Mucosa of rectum (tissue), 2 donors: ENCODE measurements around the gene PATJ.

ENCODE experiments used
- H3K27ac ChIP-seq, 2 donors: one replicate each; pipeline ENCODE4 v1.7.0; 2013; ENCODE audit warnings: inconsistent platforms in 2 of 2, low read depth in 2 of 2, low read length in 2 of 2
- H3K27me3 ChIP-seq, 2 donors: one replicate each; pipeline ENCODE4 v1.7.0; 2013; ENCODE audit warnings: low read length in 2 of 2; ENCODE audit not compliant: control insufficient read depth in 2 of 2, insufficient read depth in 2 of 2
- H3K36me3 ChIP-seq, 2 donors: one replicate each; pipeline ENCODE4 v1.7.0; 2013; ENCODE audit warnings: low read length in 2 of 2; ENCODE audit not compliant: control insufficient read depth in 2 of 2, insufficient read depth in 2 of 2
- H3K4me1 ChIP-seq, 2 donors: one replicate each; pipeline ENCODE4 v1.7.0; 2013; ENCODE audit warnings: low read length in 2 of 2, mild to moderate bottlenecking in 1 of 2; ENCODE audit not compliant: control insufficient read depth in 2 of 2, insufficient read depth in 2 of 2
- H3K4me3 ChIP-seq, 2 donors: one replicate each; pipeline ENCODE4 v1.7.0; 2013; ENCODE audit warnings: low read length in 2 of 2
- H3K9ac ChIP-seq, 2 donors: one replicate each; pipeline ENCODE4 v1.7.0; 2013; ENCODE audit warnings: low read length in 2 of 2, low read depth in 1 of 2, mild to moderate bottlenecking in 1 of 2
- H3K9me3 ChIP-seq, 2 donors: one replicate each; pipeline ENCODE4 v1.7.0; 2013; ENCODE audit warnings: low read length in 2 of 2; ENCODE audit not compliant: control insufficient read depth in 2 of 2
- donor health status: healthy.
- donor health status: Normal muscosa, but diverticular disease.

PATJ gene

DNA sequence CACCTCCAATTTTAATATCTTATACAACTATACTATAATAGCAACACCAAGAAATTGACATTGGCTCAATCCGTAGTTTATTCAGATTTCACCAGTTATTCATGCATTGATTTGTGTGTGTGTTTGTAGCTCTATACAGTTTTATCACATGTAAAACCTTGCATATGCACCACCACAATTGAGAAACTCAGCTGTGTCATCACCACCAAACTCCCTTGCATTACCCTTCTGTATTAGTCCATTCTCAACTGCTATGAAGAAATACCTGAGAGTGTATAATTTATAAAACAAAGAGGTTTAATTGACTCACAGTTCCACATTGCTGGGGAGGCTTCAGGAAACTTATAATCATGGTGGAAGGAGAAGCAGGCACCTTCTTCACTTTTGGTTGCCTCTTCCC lies 162.1 kb downstream of the PATJ start:
- no peaks in the 10 kb centered on the region for H3K9me3 ChIP-seq
- no peak overlapping the region for H3K9ac ChIP-seq
- peaks cover 13 to 25% of the 10 kb centered on the region in 2 donors for H3K36me3 ChIP-seq
- H3K4me3 ChIP-seq = no peak overlapping the region
- H3K27ac ChIP-seq = no peak overlapping the region
- H3K4me1 ChIP-seq = no peaks in the 10 kb centered on the region
- H3K27me3 ChIP-seq = no peaks in the 10 kb centered on the region

DNA sequence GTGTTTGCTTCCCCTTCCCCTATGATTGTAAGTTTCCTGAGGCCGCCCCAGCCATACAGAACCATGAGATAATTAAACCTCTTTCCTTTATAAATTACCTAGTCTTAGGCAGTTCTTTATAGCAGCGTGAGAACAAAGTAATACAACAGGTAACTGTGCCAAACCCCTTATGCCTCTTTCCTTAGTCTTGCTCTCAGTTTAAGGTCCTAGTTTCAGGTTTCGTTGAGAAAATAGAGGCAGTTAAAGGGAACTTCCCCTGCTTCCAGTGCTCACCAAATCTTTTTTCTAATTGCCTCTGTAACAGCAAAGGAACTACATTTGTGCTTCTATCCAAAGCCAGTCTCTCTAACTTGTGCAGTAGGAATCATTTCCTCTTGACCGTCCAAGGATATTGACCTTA lies 164.8 kb downstream of the PATJ start:
- Histone ChIP-seq H3K27me3 (no peaks in the 10 kb centered on the region), H3K36me3 (peaks cover 4 to 14% of the 10 kb centered on the region in 2 donors), H3K4me3 (no peak overlapping the region), H3K27ac (no peak overlapping the region), H3K9ac (no peak overlapping the region), H3K4me1 (no peaks in the 10 kb centered on the region), H3K9me3 (no peaks in the 10 kb centered on the region)

DNA sequence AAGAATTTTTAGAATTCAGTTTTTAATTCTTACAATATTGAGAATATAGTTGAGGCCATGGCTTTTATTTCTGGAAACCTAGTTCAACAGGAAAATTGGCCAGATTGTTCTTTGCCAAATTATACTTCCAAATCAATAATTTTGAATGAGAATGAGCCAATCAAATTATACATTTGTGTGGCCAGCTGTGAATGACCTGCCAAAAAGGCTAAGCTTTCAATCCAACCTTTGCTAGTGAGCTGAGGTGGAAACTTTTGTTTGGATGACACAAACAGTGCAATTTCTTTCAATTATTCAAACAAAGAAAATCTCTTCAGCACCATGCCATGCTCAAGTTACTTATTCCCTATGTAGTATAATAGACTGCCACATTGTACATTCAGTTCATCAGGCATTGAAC lies 167.8 kb downstream of the PATJ start:
- no peak overlapping the region for H3K9ac ChIP-seq
- no peaks in the 10 kb centered on the region for H3K27me3 ChIP-seq
- H3K9me3 ChIP-seq = no peaks in the 10 kb centered on the region
- no peak overlapping the region for H3K27ac ChIP-seq
- no peaks in the 10 kb centered on the region for H3K4me1 ChIP-seq
- H3K4me3 ChIP-seq = no peak overlapping the region
- peaks cover 6 to 11% of the 10 kb centered on the region in 2 donors for H3K36me3 ChIP-seq

DNA sequence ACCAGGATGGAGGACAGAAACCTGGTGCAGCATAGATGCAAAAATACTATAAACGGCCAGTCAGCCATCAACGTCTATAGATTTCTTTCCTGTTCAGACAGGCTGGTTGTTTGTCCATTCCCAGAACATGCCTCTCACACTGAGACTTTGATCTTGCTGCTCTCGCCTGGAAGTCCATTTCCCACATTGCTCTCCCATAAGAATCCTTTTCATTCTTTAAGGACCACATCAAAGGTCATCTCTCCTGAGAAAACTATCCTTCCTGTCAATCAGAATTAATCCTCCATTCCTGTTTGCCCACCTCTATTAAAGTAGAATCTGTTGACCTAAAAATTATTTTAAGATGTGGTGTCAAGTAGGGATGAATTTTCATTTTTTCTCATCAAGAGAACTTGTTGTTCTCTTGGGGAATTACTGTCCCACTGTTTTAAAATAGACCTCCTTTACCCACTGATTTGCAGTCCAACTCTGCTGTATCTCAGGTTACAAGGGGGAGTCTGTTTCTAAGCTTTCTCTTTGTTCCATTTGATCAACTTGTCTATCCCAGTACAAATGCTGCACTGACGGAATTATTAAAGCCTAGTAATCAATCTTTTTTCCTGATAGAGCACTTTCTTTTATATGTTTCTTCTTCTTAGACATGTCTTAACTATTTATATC lies 172.7 kb downstream of the PATJ start:
- Histone ChIP-seq H3K9ac (no peak overlapping the region), H3K9me3 (no peaks in the 10 kb centered on the region), H3K4me3 (no peak overlapping the region), H3K36me3 (peaks cover 6 to 12% of the 10 kb centered on the region in 2 donors), H3K27me3 (no peaks in the 10 kb centered on the region), H3K27ac (no peak overlapping the region), H3K4me1 (no peaks in the 10 kb centered on the region)

DNA sequence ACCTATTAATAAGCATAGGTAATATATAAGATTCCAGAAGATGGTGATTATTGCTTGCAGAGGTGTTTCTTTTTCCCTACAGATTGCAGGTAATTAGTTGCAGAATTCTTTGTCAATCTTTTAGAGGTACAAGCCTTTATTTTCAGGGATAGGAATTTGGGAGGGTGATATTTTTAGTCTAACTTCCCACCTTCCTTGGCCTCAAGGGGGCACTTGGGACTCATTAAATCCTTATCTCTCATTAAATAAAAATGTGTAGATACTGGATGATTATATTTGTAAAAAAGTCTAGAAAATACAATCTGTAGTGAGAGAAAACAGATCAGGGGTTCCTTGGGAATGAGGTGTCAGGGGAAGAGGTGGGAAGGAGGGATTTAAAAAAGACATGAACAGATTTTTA lies 179.2 kb downstream of the PATJ start:
- no peaks in the 10 kb centered on the region for H3K4me1 ChIP-seq
- H3K27ac ChIP-seq = no peak overlapping the region
- H3K4me3 ChIP-seq = no peak overlapping the region
- H3K36me3 ChIP-seq = peaks cover 10 to 13% of the 10 kb centered on the region in 2 donors
- no peak overlapping the region for H3K9ac ChIP-seq
- no peaks in the 10 kb centered on the region for H3K27me3 ChIP-seq
- no peaks in the 10 kb centered on the region for H3K9me3 ChIP-seq

DNA sequence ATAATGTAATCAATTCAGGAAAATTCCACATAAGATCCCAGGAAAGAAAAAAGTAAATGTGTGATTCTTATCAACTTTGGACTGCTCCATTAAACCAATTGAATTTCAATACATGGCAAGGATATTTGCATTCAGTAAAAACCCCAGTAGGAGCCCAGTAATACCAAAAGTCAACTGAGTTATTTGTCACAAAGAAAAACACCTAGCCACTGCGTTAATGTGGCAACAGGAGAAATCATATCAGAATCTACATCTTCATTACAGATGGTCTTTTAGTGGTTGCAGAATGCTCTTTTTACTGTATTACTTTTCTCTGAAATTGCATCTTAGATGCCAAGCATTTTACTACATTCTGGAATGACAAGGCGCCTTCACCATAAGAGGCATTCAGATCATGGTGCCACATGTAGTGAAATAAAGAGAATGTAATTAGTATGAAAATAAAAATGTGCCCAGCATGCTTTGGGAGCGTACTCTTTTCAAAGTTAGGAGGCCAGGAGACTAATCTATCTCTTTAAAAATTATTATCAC lies 180.7 kb downstream of the PATJ start:
- no peaks in the 10 kb centered on the region for H3K27me3 ChIP-seq
- no peaks in the 10 kb centered on the region for H3K4me1 ChIP-seq
- no peak overlapping the region for H3K4me3 ChIP-seq
- H3K9ac ChIP-seq = no peak overlapping the region
- peaks cover 10% of the 10 kb centered on the region in 2 donors for H3K36me3 ChIP-seq
- H3K27ac ChIP-seq = no peak overlapping the region
- no peaks in the 10 kb centered on the region for H3K9me3 ChIP-seq

DNA sequence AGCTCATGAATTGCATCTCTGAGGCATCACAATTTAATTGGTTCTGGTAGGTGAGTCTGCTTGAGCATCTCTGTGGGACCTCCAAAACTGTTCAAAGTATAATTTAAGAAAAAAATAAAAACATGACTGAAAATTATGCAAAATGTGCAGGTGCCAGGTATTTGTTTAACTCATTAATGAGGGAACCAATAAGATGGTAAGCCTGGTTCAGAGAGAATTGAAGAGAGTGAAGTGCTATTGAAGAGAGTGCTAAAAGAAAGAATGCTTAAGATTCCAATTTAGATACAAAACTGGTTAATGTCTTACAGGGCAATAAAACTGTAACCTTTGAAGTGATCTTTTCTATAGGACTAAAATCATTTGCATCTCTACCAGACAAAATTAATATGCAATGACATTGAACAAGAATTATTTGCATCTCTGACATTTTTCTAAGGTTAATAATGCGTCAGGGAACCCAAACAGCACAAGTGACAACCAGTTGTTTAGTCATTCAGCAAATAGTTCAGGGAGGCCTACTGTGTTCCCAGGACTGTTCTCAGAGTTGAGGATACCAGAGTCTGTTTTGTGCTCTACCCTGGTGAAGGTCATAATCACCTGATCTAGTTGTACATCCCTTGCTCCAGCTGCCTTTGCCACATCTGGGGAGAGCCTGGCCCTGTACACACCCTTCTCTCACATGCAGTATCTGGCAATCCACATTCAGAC lies 183.5 kb downstream of the PATJ start:
- no peaks in the 10 kb centered on the region for H3K4me1 ChIP-seq
- H3K9me3 ChIP-seq = no peaks in the 10 kb centered on the region
- H3K9ac ChIP-seq = no peak overlapping the region
- no peaks in the 10 kb centered on the region for H3K27me3 ChIP-seq
- H3K36me3 ChIP-seq = peaks cover 7 to 17% of the 10 kb centered on the region in 2 donors
- H3K27ac ChIP-seq = no peak overlapping the region
- H3K4me3 ChIP-seq = no peak overlapping the region

DNA sequence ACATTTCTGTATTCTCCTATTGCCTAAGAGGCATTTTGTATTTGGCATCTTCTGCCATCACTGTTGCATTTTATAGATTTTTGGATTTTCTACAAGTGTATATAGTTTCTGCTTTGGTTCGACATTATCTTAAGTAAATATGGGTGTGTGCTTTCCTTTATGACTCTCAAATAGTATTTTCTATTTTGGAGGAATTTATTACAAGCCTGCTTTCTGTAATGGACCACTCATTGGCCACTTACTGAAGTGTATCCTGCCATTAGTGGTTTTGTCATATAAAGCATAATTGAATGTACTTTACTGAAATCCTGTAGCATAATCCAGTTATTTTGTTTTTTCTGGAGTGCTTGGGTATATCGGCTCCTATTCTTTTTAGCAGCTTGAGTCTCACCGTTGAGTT lies 184.3 kb downstream of the PATJ start:
- Histone ChIP-seq H3K27me3 (no peaks in the 10 kb centered on the region), H3K4me1 (no peaks in the 10 kb centered on the region), H3K9me3 (no peaks in the 10 kb centered on the region), H3K36me3 (peaks cover 7 to 17% of the 10 kb centered on the region in 2 donors), H3K4me3 (no peak overlapping the region), H3K27ac (no peak overlapping the region), H3K9ac (no peak overlapping the region)

DNA sequence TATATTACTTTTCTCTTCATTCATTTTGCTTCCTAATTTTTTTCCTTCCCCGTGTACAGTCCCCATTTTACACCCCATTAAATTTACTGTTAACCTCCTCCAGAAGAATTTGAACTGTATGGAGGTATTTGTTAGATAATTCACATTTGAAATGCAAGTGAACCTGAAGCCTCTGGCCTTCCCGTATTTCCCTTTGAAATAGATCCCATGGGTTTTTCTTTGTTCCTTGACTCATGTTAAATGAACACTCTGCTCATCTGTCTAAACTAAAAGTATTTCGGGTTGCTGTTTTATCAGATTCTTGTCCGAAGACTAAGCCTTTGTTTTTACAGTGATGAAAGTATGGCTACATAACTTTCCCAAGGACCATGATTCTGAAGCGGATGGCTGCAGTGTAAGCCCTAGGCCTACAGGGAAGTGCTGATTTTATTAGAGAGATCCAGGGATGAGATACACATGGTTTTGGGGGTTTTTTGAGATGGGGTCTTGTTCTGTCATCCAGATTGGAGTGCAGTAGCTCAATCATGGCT lies 187.9 kb downstream of the PATJ start:
- Histone ChIP-seq H3K27ac (no peak overlapping the region), H3K36me3 (peaks cover 4 to 18% of the 10 kb centered on the region in 2 donors), H3K4me1 (no peaks in the 10 kb centered on the region), H3K4me3 (no peak overlapping the region), H3K9ac (no peak overlapping the region), H3K27me3 (no peaks in the 10 kb centered on the region), H3K9me3 (no peaks in the 10 kb centered on the region)

DNA sequence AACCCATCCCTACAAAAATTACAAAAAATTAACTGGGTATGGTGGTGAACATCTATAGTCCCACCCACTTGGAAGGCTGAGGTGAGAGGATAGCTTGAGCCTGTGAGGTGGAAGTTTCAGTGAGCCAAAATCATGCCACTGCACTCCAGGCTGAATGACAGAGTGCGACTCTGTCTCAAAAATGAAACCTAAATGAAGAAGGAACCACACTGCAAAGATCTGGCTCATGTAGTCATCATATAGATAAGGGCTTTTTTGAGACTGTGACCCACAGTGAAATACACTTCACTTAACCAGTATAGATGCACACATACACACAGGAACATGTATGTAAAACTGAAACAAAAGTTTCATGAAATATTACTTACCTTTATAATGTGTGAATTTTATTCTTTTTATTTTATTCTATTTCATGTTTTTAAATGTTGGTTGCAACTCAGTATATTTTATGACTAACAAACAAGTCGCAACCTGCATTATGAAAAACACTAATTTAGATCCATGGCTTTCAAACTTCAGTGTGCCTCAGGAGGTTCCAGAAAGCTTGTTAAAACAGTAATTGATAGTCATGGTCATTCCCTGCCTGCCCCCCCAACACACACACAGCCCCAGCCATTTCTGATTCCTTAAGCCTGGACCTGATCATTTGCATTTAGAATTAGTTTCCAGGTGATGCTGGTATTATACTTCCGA lies 189.5 kb downstream of the PATJ start:
- Histone ChIP-seq H3K27ac (no peak overlapping the region), H3K4me3 (no peak overlapping the region), H3K4me1 (no peaks in the 10 kb centered on the region), H3K36me3 (peaks cover 4 to 18% of the 10 kb centered on the region in 2 donors), H3K27me3 (no peaks in the 10 kb centered on the region), H3K9me3 (no peaks in the 10 kb centered on the region), H3K9ac (no peak overlapping the region)
